Myocyte (in vitro differentiated cells): ENCODE data around the gene ARHGAP20. TPM values are rescaled to one million over a fixed set of nuclear protein-coding genes. Genes with fewer than 3 reads are reported as not detected.
A peak's percentile ranks its signal among the peaks of the same experiment; 100 is the strongest.

Source experiments
- DNase-seq: peaks from one replicate; pipeline ENCODE4 v3.0.0-alpha.2; 2012; ENCODE audit warnings: low read depth
- polyA plus RNA-seq: library from polyadenylated mRNA; unstranded; fragments of >200 nt; gene quantifications from one replicate; pipeline ENCODE4 v1.2.1, GENCODE V29; 2012; ENCODE audit warnings: missing spikeins
- total RNA-seq: library from RNA; depleted of rRNA; stranded (reverse); fragments of >200 nt; gene quantifications from 2 replicates; pipeline ENCODE4 v1.2.3, GENCODE V29; 2014

The ARHGAP20 gene
- 0.59 and 0.99 TPM in 2 replicates for total RNA-seq
- polyA plus RNA-seq, result 0.40 TPM

GRCh38 chr11:110711776-110712658 is at the start of gene ARHGAP20:
Gene ARHGAP20 (minus strand): TSS chr11:110712437. CDS start chr11:110712231, 206 bp downstream.
- peak; percentile 67 for DNase-seq

- DNase-seq, result no peak
Observed at GRCh38 chr11:110761991-110762390, 49.8 kb upstream of the ARHGAP20 start.

GRCh38 chr11:110761131-110761530 is 48.9 kb upstream of the ARHGAP20 start:
- DNase-seq, result no peak

GRCh38 chr11:110759972-110760381 is 47.7 kb upstream of the ARHGAP20 start:
- peak; percentile 51 for DNase-seq

GRCh38 chr11:110757962-110758755 is 45.9 kb upstream of the ARHGAP20 start:
- no peak for DNase-seq

- no peak for DNase-seq
Observed at GRCh38 chr11:110757066-110757465, 44.8 kb upstream of the ARHGAP20 start.

- DNase-seq, result peak; percentile 74
Observed at GRCh38 chr11:110755941-110756340, 43.7 kb upstream of the ARHGAP20 start.

- no peak for DNase-seq
Observed at GRCh38 chr11:110752890-110753289, 40.7 kb upstream of the ARHGAP20 start.

GRCh38 chr11:110750100-110750499 is 37.9 kb upstream of the ARHGAP20 start:
- DNase-seq, result no peak

- DNase-seq, result no peak
Observed at GRCh38 chr11:110747531-110747930, 35.3 kb upstream of the ARHGAP20 start.

- DNase-seq, result no peak
Observed at GRCh38 chr11:110738641-110739040, 26.4 kb upstream of the ARHGAP20 start.

- DNase-seq, result no peak
Observed at GRCh38 chr11:110737593-110737992, 25.4 kb upstream of the ARHGAP20 start.

- DNase-seq, result no peak
Observed at GRCh38 chr11:110736171-110736553, 23.9 kb upstream of the ARHGAP20 start.

GRCh38 chr11:110735455-110736170 is 23.4 kb upstream of the ARHGAP20 start:
- DNase-seq, result no peak

- no peak for DNase-seq
Observed at GRCh38 chr11:110734790-110735189, 22.6 kb upstream of the ARHGAP20 start.

GRCh38 chr11:110730773-110731172 is 18.5 kb upstream of the ARHGAP20 start:
- DNase-seq, result no peak

GRCh38 chr11:110728883-110729282 is 16.6 kb upstream of the ARHGAP20 start:
- no peak for DNase-seq

- no peak for DNase-seq
Observed at GRCh38 chr11:110728476-110728875, 16.2 kb upstream of the ARHGAP20 start.

GRCh38 chr11:110724358-110724757 is 12.1 kb upstream of the ARHGAP20 start:
- no peak for DNase-seq

GRCh38 chr11:110720431-110721275 is 8.4 kb upstream of the ARHGAP20 start:
- DNase-seq, result no peak

GRCh38 chr11:110716361-110716760 is 4.1 kb upstream of the ARHGAP20 start:
- DNase-seq, result no peak
